GM20431 (cell line): ENCODE results near the gene CYP39A1.

Source experiments
- in situ Hi-C: fragments of 300-500 bp; cut with MseI, MboI; formaldehyde crosslinking; loops from one replicate; pipeline ENCODE4 v1.15.0; 2020; ENCODE audit warnings: low sequenced_read_pairs; ENCODE audit not compliant: unreplicated experiment

Gene CYP39A1

GRCh38 chr6:46652603-46653438 is at the start of gene CYP39A1, which contains the start of gene SLC25A27:
CYP39A1 (minus strand) TSS chr6:46652818; CDS start chr6:46652582, 236 bp downstream.
SLC25A27 (plus strand) TSS chr6:46652975; CDS start chr6:46653193, 218 bp downstream.
- in situ Hi-C loops, result no loop called here

GRCh38 chr6:46699970-46700369 is 47.4 kb upstream of the CYP39A1 start:
- in situ Hi-C loops, result no loop called here

- in situ Hi-C loops, result no loop called here
Measured at GRCh38 chr6:46690911-46691451, 38.4 kb upstream of the CYP39A1 start.

GRCh38 chr6:46690141-46690755 is 37.6 kb upstream of the CYP39A1 start:
- in situ Hi-C loops, result no loop called here

- in situ Hi-C loops, result no loop called here
Measured at GRCh38 chr6:46689657-46690056, 37.0 kb upstream of the CYP39A1 start.

- in situ Hi-C loops, result no loop called here
Measured at GRCh38 chr6:46688966-46689335, 36.3 kb upstream of the CYP39A1 start.

GRCh38 chr6:46688117-46688965 is 35.7 kb upstream of the CYP39A1 start:
- in situ Hi-C loops, result no loop called here

GRCh38 chr6:46687619-46688097 is 35.0 kb upstream of the CYP39A1 start, which contains the start of gene TDRD6:
TDRD6 (plus strand) TSS chr6:46687885; CDS start chr6:46688129, 244 bp downstream.
- in situ Hi-C loops, result no loop called here

- in situ Hi-C loops, result no loop called here
Measured at GRCh38 chr6:46684771-46685170, 32.2 kb upstream of the CYP39A1 start.

- in situ Hi-C loops, result no loop called here
Measured at GRCh38 chr6:46677314-46677654, 24.7 kb upstream of the CYP39A1 start.

- in situ Hi-C loops, result no loop called here
Measured at GRCh38 chr6:46676604-46677313, 24.1 kb upstream of the CYP39A1 start.

- in situ Hi-C loops, result no loop called here
Measured at GRCh38 chr6:46674410-46674809, 21.8 kb upstream of the CYP39A1 start.

- in situ Hi-C loops, result no loop called here
Measured at GRCh38 chr6:46667377-46667776, 14.8 kb upstream of the CYP39A1 start.

GRCh38 chr6:46661483-46661882 is 8.9 kb upstream of the CYP39A1 start:
- in situ Hi-C loops, result no loop called here

GRCh38 chr6:46657642-46658041 is 5.0 kb upstream of the CYP39A1 start:
- in situ Hi-C loops, result no loop called here

GRCh38 chr6:46655803-46656202 is 3.2 kb upstream of the CYP39A1 start:
- in situ Hi-C loops, result no loop called here

GRCh38 chr6:46653439-46654195 is 999 bp upstream of the CYP39A1 start:
- in situ Hi-C loops, result no loop called here

GRCh38 chr6:46652232-46652602 is 401 bp downstream of the CYP39A1 start:
- in situ Hi-C loops, result no loop called here

GRCh38 chr6:46651816-46652215 is 802 bp downstream of the CYP39A1 start:
- in situ Hi-C loops, result no loop called here
